Heart right ventricle (tissue), 16 donors: ENCODE results near the gene DDX56. TPM values are rescaled to one million over a fixed set of nuclear protein-coding genes. Genes with fewer than 3 reads are reported as not detected.

Experiments used
- ATAC-seq, 8 donors: fragments of 200-7000 bp; cut with Tn5 transposase; one replicate each; pipeline ENCODE4 v1.9.1; 2020; ENCODE audit warnings: mild to moderate bottlenecking in 8 of 8, moderate library complexity in 8 of 8, moderate number of reproducible peaks in 1 of 8
- DNase-seq, 2 donors: peaks; one replicate each; pipeline ENCODE4 v3.0.0-alpha.2; 2020
- H3K27ac ChIP-seq, 10 donors: fragments of 200-600 bp; sonication (generic) in 2 of 10; one replicate each; pipeline versions ENCODE4 v1.5.0 to v1.8.0; 2020 to 2022; ENCODE audit warnings: mild to moderate bottlenecking in 3 of 10
- H3K27me3 ChIP-seq, 7 donors: fragments of 200-600 bp; one replicate each; pipeline ENCODE4 v1.8.0; 2021 to 2022; ENCODE audit warnings: mild to moderate bottlenecking in 2 of 7
- H3K36me3 ChIP-seq, 9 donors: fragments of 200-600 bp; sonication (generic) in 1 of 9; one replicate each; pipeline versions ENCODE4 v1.5.0 to v1.8.0; 2020 to 2022; ENCODE audit warnings: mild to moderate bottlenecking in 2 of 9
- H3K4me1 ChIP-seq, 9 donors: fragments of 200-600 bp; sonication (generic) in 1 of 9; one replicate each; pipeline versions ENCODE4 v1.5.0 to v1.8.0; 2020 to 2022; ENCODE audit warnings: mild to moderate bottlenecking in 4 of 9
- H3K4me3 ChIP-seq, 10 donors: fragments of 200-600 bp; sonication (generic) in 2 of 10; one replicate each; pipeline versions ENCODE4 v1.5.0 to v1.8.0; 2020 to 2022; ENCODE audit warnings: mild to moderate bottlenecking in 7 of 10, moderate library complexity in 2 of 10
- H3K9me3 ChIP-seq, 11 donors: fragments of 200-600 bp in 10 of 11; sonication (generic) in 2 of 11; one replicate each; pipeline versions ENCODE4 v1.5.0 to v1.8.0; 2013 to 2022; ENCODE audit warnings: mild to moderate bottlenecking in 2 of 11, control low read depth in 1 of 11, moderate library complexity in 1 of 11
- WGBS, 2 donors: extraction: QIAGEN DNeasy Blood & Tissue Kit; methylation state at CpG; one replicate each; pipeline ENCODE4 v1.1.7; 2013; ENCODE audit warnings: inconsistent platforms in 1 of 2; 5-methylcytosine and 5-hydroxymethylcytosine counted together
- intact Hi-C, 10 donors: fragments of 100-400 bp; cut with DNase I; formaldehyde crosslinking; loops; one replicate each; pipeline versions ENCODE4 v1.11.1 to v1.14.2; 2022
- polyA plus RNA-seq, 2 donors: library from polyadenylated mRNA; stranded (reverse); fragments of 200-250 nt; gene quantifications; one replicate each; pipeline ENCODE4 v1.2.3, GENCODE V29; 2013
- total RNA-seq, 10 donors: library from RNA; stranded (reverse); fragmentation: NEBNext Ultra II Directional in 3 of 10; extraction: Animal tissue kit (Norgen Biotek cat#: 25700) in 3 of 10; gene quantifications; one replicate each; pipeline versions ENCODE4 v1.2.1 to v1.2.4, GENCODE V29; 2021 to 2023
- TF ChIP-seq, protein P1 (sequence below), 9 donors: fragments of 200-600 bp; sonication (generic) in 2 of 9; IDR thresholded peaks; one replicate each; pipeline versions ENCODE4 v1.5.0 to v1.8.0; 2021 to 2022; ENCODE audit warnings: antibody characterized with exemption in 9 of 9, mild to moderate bottlenecking in 5 of 9, moderate library complexity in 1 of 9
- donor health status: Arrhythmogenic right ventricular cardiomyopathy.
- donor health status: ischemic (EF 13 %, LVEDD 7.1; RV severe dilation, severe dysfunction).
- donor health status: healthy with polysubstance abuse.
- donor health status: DM: no; HTN: yes; CAD: no.
- donor health status: DM: no; HTN: no; CAD: no.
- donor health status: ischemic (EF 25% LVEDD 6.9; RV normal size, moderate dysfunction).
- donor health status: ischemic (EF 25% LVEDD 5.7; RV mildly dilated, moderate dysfunction).
- donor health status: healthy.
- donor health status: DM: yes; HTN: yes; CAD: no.
- donor health status: Ischemic cardiomyopathy.
- donor health status: ischemic (EF 35%, LVEDD 5.7; RV mildly dilated, moderate dysfunction).
- donor health status: nonischemic (EF 11% LVEDD 7.7; RV severe dilation, severe dysfunction).
- donor health status: DM: yes; HTN: yes; CAD: no.
- donor health status: PGD.
- donor health status: ischemic (EF 29% LVEDD 5.4; RV normal size, mild dysfunction).
- donor health status: nonischemic (EF 23%, LVEDD 6.1; RV moderate dilation, normal function).

The DDX56 gene
- total and polyA plus RNA-seq, 12 donors, result 23.2 to 100 (median 29.0) TPM

DNA sequence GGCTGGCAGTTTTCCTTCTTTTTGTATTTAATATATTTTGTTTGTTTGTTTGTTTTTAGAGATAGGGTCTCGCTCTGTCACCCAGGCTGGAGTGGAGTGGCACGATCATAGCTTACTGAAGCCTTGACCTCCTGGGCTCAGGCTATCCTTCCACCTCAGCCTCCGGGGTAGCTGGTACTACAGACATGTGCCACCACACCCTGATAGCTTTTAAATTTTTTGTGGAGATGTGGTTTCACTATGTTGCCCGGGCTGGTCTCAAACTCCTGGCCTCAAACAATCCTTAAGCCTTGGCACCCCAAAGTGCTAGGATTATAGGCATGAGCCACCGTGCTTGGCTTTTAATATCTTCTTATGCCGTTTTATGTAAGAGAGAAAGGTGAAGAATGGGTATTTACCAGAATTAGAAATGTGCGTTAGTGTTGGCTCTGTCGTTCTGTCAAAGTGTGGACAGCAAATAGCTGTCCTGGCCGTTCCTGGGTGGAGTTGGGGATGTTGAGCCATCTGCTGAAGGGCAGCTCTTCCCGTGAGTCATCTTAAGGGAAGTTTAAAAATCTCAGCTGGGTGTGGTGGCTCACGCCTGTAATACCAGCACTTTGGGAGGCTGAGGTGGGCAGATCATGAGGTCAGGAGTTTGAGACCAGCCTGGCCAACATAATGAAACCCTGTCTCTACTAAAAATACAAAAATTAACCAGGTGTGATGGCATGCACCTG is 47.5 kb upstream of the DDX56 start:
- peaks cover 11 to 95% (median 77%) of the 10 kb centered on the region in 9 donors for H3K4me1 ChIP-seq
- no peaks in the 10 kb centered on the region for H3K27me3 ChIP-seq
- intact Hi-C loops, result no loop called here
- DNase-seq, result no peak
- TF ChIP-seq, protein P1, sequence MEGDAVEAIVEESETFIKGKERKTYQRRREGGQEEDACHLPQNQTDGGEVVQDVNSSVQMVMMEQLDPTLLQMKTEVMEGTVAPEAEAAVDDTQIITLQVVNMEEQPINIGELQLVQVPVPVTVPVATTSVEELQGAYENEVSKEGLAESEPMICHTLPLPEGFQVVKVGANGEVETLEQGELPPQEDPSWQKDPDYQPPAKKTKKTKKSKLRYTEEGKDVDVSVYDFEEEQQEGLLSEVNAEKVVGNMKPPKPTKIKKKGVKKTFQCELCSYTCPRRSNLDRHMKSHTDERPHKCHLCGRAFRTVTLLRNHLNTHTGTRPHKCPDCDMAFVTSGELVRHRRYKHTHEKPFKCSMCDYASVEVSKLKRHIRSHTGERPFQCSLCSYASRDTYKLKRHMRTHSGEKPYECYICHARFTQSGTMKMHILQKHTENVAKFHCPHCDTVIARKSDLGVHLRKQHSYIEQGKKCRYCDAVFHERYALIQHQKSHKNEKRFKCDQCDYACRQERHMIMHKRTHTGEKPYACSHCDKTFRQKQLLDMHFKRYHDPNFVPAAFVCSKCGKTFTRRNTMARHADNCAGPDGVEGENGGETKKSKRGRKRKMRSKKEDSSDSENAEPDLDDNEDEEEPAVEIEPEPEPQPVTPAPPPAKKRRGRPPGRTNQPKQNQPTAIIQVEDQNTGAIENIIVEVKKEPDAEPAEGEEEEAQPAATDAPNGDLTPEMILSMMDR (IDR thresholded peaks at IDR 0.05), result no peak
- 68 to 72% methylated on average over 11 of the region's 11 CpGs for WGBS, 2 donors
- H3K36me3 ChIP-seq, result peaks cover 0 to 28% (median 8%) of the 10 kb centered on the region in 9 donors
- no peaks in the 10 kb centered on the region for H3K9me3 ChIP-seq
- ATAC-seq, result peak in 5 of 8 donors; percentile 38 to 79 (median 53)
- peak overlapping the region in 7 of 10 donors; percentile 25 to 77 (median 57) for H3K27ac ChIP-seq
- H3K4me3 ChIP-seq, result no peak overlapping the region

DNA sequence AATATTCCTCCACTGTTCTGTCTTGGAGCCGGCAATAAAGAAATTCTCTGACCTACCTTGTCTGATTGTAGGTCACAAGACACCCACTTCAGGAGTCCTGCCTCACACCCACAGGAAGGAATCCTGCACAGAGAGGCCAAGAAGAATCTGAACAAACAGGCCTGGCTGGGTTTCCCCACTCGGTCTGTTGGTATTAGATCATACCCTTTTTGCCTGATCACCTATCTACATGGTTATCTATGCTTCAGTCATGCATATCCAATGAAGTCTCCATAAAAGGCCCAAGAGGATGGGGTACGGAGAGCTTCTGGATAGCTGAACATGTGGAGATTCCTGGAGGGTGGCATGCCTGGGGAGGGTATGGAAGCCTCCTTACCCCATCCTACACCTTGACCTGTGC is 45.0 kb upstream of the DDX56 start:
- no peaks in the 10 kb centered on the region for H3K9me3 ChIP-seq
- DNase-seq, result no peak
- TF ChIP-seq, protein P1 (IDR thresholded peaks at IDR 0.05), result no peak

DNA sequence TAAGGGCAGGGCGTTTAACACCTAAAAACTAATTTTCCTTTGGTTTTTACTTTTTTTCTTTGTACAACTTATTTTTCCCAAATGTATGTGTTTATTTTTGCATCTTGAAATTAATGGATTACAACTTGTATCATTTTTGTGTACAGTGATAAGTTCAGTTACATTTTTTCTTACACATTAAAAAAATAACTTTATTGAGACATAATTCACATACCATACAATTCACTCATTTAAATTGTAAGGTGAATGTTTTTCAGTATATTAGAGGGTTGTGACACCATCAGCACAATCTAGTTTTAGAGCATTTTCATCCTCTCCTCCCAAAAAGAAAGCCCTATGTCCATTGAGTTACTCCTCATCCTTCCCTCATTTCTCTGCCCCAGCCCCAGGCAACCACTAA is 44.3 kb upstream of the DDX56 start:
- H3K27me3 ChIP-seq, result no peaks in the 10 kb centered on the region
- intact Hi-C loops, result no loop called here
- H3K4me3 ChIP-seq, result no peak overlapping the region
- DNase-seq (no peak), ATAC-seq (no peak)
- 91 to 93% methylated on average over 1 of the region's 1 CpG for WGBS, 2 donors
- H3K27ac ChIP-seq, result peak overlapping the region in 4 of 10 donors; percentile 17 to 45 (median 32)
- H3K4me1 ChIP-seq, result peaks cover 11 to 98% (median 82%) of the 10 kb centered on the region in 9 donors
- peaks cover 0 to 10% (median 0%) of the 10 kb centered on the region in 9 donors for H3K36me3 ChIP-seq
- no peaks in the 10 kb centered on the region for H3K9me3 ChIP-seq
- TF ChIP-seq, protein P1 (IDR thresholded peaks at IDR 0.05), result no peak

More for the DNA sequence above, 45.0 kb upstream of the DDX56 start:
- intact Hi-C loops, result no loop called here
- 45 to 57% methylated on average over 3 of the region's 3 CpGs for WGBS, 2 donors
- H3K36me3 ChIP-seq, result peaks cover 0 to 10% (median 0%) of the 10 kb centered on the region in 9 donors
- peak in 1 of 8 donors; percentile 19 for ATAC-seq
- no peak overlapping the region for H3K4me3 ChIP-seq
- H3K27ac ChIP-seq, result peak overlapping the region in 3 of 10 donors; percentile 22 to 45 (median 32)
- H3K4me1 ChIP-seq, result peaks cover 11 to 98% (median 87%) of the 10 kb centered on the region in 9 donors
- H3K27me3 ChIP-seq, result no peaks in the 10 kb centered on the region

DNA sequence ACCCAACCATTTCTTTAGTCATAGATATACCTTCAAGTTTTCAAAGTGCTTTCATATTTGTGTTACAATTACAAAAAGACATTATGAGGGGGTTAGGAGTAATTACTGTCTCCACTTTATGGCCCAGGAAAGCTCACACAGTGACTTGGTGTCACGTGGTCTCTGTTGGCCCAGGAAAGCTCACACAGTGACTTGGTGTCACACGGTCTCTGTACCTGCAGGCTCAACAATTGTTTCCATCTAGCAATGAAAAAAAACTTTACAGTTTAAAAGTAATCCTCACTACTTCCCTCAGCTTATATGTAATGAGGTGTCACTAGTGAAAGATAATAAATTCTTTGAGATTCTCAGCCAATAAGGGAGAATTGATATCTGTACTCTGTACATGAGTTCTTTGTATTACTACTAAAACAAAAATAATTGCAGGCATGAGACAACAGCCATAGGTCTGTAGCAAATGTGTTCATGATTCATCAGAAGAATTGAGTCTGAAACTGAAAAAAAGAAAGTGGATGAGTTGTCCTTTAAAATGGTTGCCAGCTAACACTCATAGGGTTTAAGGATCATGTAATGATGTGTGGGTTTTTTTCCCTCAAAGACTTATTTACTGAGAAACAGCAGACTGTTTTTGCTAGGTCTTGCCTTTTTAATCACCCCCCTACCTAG is 43.6 kb upstream of the DDX56 start:
- ATAC-seq (peak in 3 of 8 donors; percentile 29 to 57 (median 31)), DNase-seq (no peak)
- Histone ChIP-seq H3K4me1 (peaks cover 4 to 94% (median 75%) of the 10 kb centered on the region in 9 donors), H3K36me3 (peaks cover 0 to 10% (median 0%) of the 10 kb centered on the region in 9 donors), H3K27me3 (no peaks in the 10 kb centered on the region), H3K27ac (peak overlapping the region in 3 of 10 donors; percentile 5 to 41 (median 17)), H3K9me3 (no peaks in the 10 kb centered on the region), H3K4me3 (no peak overlapping the region)
- TF ChIP-seq, protein P1 (IDR thresholded peaks at IDR 0.05), result no peak
- WGBS, 2 donors, result 39 to 58% methylated on average over 2 of the region's 2 CpGs
- intact Hi-C loops, result no loop called here
